22Rv1 (cell line): ENCODE results near the gene CRYGN.

Experiments
- H3K27ac ChIP-seq: fragments of 450-650 bp; 2 replicates; pipeline ENCODE4 v1.5.1; 2017
- ZFX ChIP-seq: fragments of 450-650 bp; IDR thresholded peaks from 2 replicates; pipeline ENCODE4 v1.6.1; 2017; ENCODE audit warnings: antibody characterized with exemption, borderline replicate concordance
- TF ChIP-seq, protein P1 (sequence below): fragments of 450-650 bp; IDR thresholded peaks from 2 replicates; pipeline ENCODE4 v1.5.1; 2017; ENCODE audit warnings: mild to moderate bottlenecking

CRYGN gene

DNA sequence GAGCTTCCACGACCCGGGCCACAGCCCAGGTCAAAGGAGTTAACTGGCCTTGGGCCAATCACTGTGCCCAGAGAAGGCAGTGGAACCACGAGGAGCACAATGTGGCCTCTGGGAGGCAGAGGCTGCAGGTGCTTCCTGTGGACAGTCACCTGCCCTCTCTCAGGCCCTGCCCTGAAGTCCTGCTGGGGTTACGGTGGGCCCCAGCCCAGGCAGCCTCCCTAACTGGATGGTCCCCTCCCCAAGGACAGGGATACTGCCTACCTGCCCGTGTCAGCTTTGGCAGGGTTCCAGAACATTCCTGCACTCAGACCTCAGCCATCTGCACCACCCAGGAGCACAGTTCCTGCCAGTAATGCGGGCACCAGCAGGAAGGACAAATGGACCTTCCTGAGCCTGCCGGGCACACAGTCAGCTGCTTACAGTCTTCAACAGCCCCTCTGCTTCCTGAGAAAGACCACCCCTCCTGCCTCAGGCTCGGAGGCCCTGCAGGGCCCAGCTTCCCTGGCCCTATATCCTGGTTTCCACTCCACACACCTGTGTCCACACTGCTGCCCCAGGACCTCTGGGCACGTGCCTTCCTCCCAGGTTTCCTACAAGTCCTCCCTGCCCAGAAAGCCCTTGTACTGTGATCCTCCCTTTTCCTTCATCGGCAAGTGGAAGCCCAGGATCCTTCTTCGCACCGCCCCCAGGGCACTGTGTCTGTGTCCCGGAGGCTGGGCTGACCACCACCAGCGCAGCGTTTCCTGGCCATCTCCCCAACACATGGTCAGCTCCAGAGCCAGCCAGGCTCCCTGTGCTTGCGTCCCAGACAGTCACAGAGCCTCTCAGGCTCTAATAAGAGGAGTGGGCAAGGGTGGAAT, 53.4 kb downstream of the CRYGN start:
- H3K27ac ChIP-seq = no peak overlapping the region
- TF ChIP-seq, protein P1, sequence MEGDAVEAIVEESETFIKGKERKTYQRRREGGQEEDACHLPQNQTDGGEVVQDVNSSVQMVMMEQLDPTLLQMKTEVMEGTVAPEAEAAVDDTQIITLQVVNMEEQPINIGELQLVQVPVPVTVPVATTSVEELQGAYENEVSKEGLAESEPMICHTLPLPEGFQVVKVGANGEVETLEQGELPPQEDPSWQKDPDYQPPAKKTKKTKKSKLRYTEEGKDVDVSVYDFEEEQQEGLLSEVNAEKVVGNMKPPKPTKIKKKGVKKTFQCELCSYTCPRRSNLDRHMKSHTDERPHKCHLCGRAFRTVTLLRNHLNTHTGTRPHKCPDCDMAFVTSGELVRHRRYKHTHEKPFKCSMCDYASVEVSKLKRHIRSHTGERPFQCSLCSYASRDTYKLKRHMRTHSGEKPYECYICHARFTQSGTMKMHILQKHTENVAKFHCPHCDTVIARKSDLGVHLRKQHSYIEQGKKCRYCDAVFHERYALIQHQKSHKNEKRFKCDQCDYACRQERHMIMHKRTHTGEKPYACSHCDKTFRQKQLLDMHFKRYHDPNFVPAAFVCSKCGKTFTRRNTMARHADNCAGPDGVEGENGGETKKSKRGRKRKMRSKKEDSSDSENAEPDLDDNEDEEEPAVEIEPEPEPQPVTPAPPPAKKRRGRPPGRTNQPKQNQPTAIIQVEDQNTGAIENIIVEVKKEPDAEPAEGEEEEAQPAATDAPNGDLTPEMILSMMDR = no peak
- no peak for TF ChIP-seq ZFX

DNA sequence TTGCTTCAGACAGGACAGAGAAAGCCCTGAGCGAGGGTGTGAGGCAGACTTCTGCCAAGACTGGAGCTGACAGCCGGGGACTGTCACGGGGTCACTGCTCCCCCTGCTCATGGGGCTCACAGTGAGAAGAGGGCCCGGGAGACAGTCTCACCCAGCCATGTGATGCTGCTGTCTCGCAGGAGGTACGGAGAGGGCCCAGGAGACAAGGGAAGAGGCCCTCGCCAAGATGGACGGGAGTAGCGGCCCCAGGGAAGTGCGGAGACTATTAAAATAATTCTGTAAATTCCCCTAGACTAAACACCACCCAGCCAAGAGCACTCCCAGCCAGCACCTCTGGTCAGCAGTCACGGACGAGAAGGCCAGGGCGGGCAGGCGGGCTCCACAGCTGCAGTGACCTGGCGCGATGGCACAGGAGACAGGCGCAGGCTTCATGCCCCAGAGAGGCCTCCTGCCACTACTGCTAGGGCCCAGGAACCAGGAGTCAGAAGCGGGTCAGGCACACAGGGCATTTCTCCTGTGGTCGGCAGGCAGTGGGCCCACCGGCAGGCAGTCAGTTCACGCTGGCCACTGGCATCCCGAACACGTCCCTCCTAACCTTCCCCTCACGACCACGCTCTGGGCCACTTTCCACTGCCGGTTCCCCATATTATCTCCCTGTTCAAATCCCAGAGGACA, 54.2 kb downstream of the CRYGN start:
- H3K27ac ChIP-seq = no peak overlapping the region
- TF ChIP-seq, protein P1 = no peak
- no peak for TF ChIP-seq ZFX

DNA sequence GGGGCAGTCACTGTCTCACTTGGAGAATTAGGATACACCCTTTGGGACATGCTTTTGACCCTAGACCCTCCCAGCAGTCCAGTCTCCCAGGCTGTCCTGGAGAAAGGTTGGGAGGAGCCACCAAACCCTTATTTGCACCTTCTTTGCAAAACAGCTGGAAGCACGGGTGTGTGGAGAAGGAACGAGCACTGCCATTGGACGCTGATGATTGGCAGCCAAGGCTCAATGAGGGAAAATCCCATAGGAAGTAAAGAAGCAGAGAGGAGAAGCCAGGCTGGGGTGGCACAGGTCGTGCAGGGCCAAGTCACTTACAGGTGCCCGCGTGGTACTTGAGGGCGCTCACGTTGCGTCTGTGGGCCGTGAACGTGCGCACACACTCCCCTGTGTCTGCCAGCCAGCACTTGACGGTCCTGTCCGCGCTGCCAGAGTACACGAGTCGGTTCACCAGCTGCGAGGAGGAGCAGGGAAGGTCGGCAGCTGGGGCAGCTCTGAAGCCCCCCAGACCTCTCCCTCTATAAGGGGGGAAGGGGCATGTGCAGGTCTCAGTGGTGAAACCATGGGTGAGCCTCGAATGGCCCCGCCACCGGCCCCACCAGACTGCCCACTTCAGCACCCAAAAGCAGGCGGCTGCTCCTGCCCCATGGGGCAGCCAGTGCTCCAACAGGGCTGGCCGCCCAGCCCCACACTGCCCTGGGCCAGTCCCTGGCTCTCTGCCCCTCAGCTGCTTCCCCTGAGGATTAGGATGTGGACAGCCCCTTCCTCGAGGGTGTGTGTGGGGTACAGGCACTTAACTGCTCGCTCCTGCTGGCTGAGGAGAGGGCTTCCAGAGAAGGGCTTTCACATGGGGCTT, 54.9 kb downstream of the CRYGN start:
- H3K27ac ChIP-seq = no peak overlapping the region
- TF ChIP-seq, protein P1 = no peak
- no peak for TF ChIP-seq ZFX

DNA sequence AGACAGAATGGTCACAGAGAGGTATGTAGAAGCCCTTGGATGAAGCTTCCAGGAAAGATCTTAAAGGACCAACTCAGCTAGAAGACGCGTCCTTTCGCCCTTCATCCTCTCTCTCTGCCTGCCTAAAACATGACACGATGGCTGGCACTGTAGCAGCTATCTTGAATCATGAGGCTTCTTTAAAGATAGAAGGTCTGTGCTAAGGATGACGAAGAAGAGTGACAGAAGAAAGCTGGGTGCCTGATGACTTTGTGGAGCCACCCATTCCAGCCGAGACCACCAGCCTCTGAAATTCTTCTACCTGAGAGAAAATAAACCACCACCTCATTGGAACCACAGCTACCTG, 55.6 kb downstream of the CRYGN start:
- TF ChIP-seq, protein P1 = no peak
- no peak for TF ChIP-seq ZFX
- no peak overlapping the region for H3K27ac ChIP-seq

DNA sequence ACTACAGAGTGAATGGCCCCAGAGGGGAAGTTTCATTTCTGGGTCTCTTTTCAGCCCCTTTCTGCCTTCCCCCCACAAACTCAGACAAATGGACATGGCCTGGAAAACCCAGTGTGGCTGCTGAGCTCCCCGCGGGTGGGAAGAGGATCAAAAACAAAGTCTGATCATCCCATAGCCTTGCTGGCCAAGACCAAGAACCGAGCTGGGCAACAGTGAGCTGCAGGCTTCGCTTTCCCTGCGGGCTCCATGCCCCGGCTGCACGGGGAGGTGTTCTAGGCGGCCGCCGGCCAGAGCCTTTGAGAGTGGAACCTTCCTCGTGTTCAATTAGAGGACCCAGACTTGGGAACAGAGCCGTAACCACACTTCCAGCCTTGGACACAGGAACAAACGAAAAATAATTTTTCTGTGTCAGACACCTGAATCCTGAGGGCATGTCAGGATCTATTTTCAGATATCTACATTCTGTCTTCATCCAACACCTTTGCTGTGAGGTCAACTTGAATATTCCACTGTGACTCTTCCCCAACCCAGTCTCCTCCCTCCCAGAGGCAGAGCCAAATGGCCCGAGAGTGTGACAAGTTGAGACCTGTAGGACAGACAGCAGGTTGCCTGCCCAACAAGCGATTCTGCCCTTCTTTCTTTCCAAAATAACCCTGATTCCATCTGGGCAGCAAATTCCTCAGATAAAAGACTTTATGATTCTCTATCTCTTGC, 56.1 kb downstream of the CRYGN start:
- TF ChIP-seq ZFX = no peak
- TF ChIP-seq, protein P1 = no peak
- H3K27ac ChIP-seq = no peak overlapping the region

DNA sequence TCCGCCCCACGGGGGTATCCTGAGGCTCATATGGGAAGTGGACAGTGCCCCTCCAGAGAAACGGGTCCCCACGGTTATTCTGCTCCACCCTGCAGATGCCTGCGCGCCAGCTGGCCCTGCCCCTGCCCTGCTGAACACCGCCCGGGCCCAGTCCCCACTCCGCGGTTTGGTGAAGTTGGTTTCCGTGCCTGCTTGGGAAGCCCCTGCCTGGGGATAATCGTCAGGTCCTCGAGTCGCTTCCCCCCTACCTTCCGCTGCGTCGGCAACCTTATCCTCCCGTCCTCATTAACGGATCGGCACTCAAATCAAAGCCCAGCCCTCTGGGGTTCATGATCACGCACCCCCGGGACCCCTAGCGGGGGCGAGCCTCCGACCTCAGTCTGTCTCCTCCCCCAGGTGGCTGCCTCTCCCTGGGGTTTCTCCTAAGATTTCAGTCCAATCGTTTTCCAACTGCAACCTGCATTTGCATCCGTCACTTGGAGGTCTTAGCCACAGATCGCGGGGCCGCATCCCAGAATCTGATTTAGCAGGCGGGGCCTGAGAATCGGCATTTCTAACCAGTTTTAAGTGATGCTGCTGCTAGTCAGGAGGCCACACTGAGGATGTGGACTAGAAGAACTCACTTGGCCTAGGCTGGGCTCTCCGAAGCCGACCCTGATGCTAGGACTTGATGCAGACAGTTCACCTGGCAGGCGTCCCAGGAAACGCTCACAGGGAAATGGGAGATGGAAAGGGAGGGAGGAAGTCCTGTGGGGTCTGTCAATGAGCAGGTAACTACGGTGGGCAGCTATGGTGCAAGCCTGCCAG, 57.7 kb downstream of the CRYGN start:
- TF ChIP-seq, protein P1 = no peak
- no peak for TF ChIP-seq ZFX
- no peak overlapping the region for H3K27ac ChIP-seq
